H1 (cell line): ENCODE measurements around the gene ZACN. TPM values are rescaled to one million over a fixed set of nuclear protein-coding genes. Genes with fewer than 3 reads are reported as not detected.

Experiments used
- ASH2L ChIP-seq: fragments of 200-600, 300-600 bp; sonication (generic); IDR thresholded peaks from one replicate; pipeline ENCODE4 v1.7.1; 2017; ENCODE audit warnings: low read length
- CBX5 ChIP-seq: fragments of 300-800, 300-1000 bp; sonication (generic); IDR thresholded peaks from 2 replicates; pipeline ENCODE4 v1.7.1; 2016; ENCODE audit warnings: antibody characterized with exemption, low read length, low read depth
- GABPA ChIP-seq: IDR thresholded peaks from 2 replicates; pipeline ENCODE4 v1.6.1; 2011; ENCODE audit warnings: mild to moderate bottlenecking, low read length, moderate library complexity, borderline replicate concordance; ENCODE audit not compliant: insufficient read depth
- JUN ChIP-seq: IDR thresholded peaks from 2 replicates; pipeline ENCODE4 v1.6.1; 2011; ENCODE audit warnings: low read depth, mild to moderate bottlenecking, improper control_type of control experiment, low read length
- KDM4A ChIP-seq: IDR thresholded peaks from one replicate; pipeline ENCODE4 v1.7.1; 2012; ENCODE audit warnings: low read depth, mild to moderate bottlenecking, moderate library complexity, low read length, inconsistent platforms; ENCODE audit not compliant: severe bottlenecking
- MAFK ChIP-seq: IDR thresholded peaks from 2 replicates; pipeline ENCODE4 v1.6.1; 2012; ENCODE audit warnings: low read depth, mild to moderate bottlenecking, improper control_type of control experiment, low read length
- PHF8 ChIP-seq: fragments of 200-600 bp; sonication (generic); conservative IDR thresholded peaks from 2 replicates; pipeline ENCODE4 v1.7.1; 2012; ENCODE audit warnings: low read depth, mild to moderate bottlenecking, inconsistent platforms, low read length, moderate library complexity
- POLR2AphosphoS5 ChIP-seq: IDR thresholded peaks from 2 replicates; pipeline ENCODE4 v1.6.1; 2011; ENCODE audit warnings: low read depth, low read length
- TBP ChIP-seq: IDR thresholded peaks from 2 replicates; pipeline ENCODE4 v1.6.1; 2011; ENCODE audit warnings: low read depth, low read length, improper control_type of control experiment
- USF2 ChIP-seq: IDR thresholded peaks from 2 replicates; pipeline ENCODE4 v1.6.1; 2011; ENCODE audit warnings: low read length, improper control_type of control experiment
- polyA plus RNA-seq, 7 experiments: library from polyadenylated mRNA; depleted of rRNA in 3 of 7; stranded (reverse) in 5 of 7; unstranded in 2 of 7; fragments of >200 nt in 5 of 7; fragments of 200-250 nt in 2 of 7; gene quantifications; 1 replicate in 5 of 7; 2 replicates in 1 of 7; 4 replicates in 1 of 7; pipeline versions ENCODE4 v1.2.1 to v1.2.3, GENCODE V29; 2011 to 2013; ENCODE audit warnings: missing spikeins in 2 of 7, mixed read lengths in 2 of 7
- total RNA-seq: library from RNA; stranded (reverse); fragmentation: NEBNext Ultra II Directional; extraction: Animal tissue kit (Norgen Biotek cat#: 25700); gene quantifications from 2 replicates; pipeline ENCODE4 v1.2.1, GENCODE V29; 2021
- TF ChIP-seq, protein P1 (sequence below): fragments of 300-600 bp; sonication (generic); IDR thresholded peaks from 2 replicates; pipeline ENCODE4 v1.7.1; 2012; ENCODE audit warnings: low read length, moderate library complexity, mild to moderate bottlenecking, inconsistent platforms; ENCODE audit not compliant: insufficient replicate concordance

The ZACN gene
- total and polyA plus RNA-seq, 2 of the 8 experiments (the other 6 are each of a cell fraction or from before 2014, with no cell fraction given): 0.26 TPM; not detected in 1

GRCh38 chr17:76095943-76096342, 17.0 kb downstream of the ZACN start (continued):
- TF ChIP-seq, protein P1, sequence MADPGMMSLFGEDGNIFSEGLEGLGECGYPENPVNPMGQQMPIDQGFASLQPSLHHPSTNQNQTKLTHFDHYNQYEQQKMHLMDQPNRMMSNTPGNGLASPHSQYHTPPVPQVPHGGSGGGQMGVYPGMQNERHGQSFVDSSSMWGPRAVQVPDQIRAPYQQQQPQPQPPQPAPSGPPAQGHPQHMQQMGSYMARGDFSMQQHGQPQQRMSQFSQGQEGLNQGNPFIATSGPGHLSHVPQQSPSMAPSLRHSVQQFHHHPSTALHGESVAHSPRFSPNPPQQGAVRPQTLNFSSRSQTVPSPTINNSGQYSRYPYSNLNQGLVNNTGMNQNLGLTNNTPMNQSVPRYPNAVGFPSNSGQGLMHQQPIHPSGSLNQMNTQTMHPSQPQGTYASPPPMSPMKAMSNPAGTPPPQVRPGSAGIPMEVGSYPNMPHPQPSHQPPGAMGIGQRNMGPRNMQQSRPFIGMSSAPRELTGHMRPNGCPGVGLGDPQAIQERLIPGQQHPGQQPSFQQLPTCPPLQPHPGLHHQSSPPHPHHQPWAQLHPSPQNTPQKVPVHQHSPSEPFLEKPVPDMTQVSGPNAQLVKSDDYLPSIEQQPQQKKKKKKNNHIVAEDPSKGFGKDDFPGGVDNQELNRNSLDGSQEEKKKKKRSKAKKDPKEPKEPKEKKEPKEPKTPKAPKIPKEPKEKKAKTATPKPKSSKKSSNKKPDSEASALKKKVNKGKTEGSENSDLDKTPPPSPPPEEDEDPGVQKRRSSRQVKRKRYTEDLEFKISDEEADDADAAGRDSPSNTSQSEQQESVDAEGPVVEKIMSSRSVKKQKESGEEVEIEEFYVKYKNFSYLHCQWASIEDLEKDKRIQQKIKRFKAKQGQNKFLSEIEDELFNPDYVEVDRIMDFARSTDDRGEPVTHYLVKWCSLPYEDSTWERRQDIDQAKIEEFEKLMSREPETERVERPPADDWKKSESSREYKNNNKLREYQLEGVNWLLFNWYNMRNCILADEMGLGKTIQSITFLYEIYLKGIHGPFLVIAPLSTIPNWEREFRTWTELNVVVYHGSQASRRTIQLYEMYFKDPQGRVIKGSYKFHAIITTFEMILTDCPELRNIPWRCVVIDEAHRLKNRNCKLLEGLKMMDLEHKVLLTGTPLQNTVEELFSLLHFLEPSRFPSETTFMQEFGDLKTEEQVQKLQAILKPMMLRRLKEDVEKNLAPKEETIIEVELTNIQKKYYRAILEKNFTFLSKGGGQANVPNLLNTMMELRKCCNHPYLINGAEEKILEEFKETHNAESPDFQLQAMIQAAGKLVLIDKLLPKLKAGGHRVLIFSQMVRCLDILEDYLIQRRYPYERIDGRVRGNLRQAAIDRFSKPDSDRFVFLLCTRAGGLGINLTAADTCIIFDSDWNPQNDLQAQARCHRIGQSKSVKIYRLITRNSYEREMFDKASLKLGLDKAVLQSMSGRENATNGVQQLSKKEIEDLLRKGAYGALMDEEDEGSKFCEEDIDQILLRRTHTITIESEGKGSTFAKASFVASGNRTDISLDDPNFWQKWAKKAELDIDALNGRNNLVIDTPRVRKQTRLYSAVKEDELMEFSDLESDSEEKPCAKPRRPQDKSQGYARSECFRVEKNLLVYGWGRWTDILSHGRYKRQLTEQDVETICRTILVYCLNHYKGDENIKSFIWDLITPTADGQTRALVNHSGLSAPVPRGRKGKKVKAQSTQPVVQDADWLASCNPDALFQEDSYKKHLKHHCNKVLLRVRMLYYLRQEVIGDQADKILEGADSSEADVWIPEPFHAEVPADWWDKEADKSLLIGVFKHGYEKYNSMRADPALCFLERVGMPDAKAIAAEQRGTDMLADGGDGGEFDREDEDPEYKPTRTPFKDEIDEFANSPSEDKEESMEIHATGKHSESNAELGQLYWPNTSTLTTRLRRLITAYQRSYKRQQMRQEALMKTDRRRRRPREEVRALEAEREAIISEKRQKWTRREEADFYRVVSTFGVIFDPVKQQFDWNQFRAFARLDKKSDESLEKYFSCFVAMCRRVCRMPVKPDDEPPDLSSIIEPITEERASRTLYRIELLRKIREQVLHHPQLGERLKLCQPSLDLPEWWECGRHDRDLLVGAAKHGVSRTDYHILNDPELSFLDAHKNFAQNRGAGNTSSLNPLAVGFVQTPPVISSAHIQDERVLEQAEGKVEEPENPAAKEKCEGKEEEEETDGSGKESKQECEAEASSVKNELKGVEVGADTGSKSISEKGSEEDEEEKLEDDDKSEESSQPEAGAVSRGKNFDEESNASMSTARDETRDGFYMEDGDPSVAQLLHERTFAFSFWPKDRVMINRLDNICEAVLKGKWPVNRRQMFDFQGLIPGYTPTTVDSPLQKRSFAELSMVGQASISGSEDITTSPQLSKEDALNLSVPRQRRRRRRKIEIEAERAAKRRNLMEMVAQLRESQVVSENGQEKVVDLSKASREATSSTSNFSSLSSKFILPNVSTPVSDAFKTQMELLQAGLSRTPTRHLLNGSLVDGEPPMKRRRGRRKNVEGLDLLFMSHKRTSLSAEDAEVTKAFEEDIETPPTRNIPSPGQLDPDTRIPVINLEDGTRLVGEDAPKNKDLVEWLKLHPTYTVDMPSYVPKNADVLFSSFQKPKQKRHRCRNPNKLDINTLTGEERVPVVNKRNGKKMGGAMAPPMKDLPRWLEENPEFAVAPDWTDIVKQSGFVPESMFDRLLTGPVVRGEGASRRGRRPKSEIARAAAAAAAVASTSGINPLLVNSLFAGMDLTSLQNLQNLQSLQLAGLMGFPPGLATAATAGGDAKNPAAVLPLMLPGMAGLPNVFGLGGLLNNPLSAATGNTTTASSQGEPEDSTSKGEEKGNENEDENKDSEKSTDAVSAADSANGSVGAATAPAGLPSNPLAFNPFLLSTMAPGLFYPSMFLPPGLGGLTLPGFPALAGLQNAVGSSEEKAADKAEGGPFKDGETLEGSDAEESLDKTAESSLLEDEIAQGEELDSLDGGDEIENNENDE: no peak
- TF ChIP-seq POLR2AphosphoS5 (no peak), USF2 (no peak), CBX5 (no peak), GABPA (no peak), TBP (no peak), PHF8 (no peak), JUN (no peak), MAFK (no peak), KDM4A (no peak), ASH2L (no peak)
